B cell (primary cell): Measurements from ENCODE around the gene TENM4. TPM values are rescaled to one million over a fixed set of nuclear protein-coding genes. Genes with fewer than 3 reads are reported as not detected.

ENCODE experiments used
- ATAC-seq: fragments of 200-7000 bp; cut with Tn5 transposase; one replicate; pipeline ENCODE4 v1.10.0; 2021; ENCODE audit warnings: low read depth, mild to moderate bottlenecking, moderate number of reproducible peaks, moderate library complexity
- CTCF ChIA-PET: fragments of 350-600 bp; sonication (Branson Sonifier 250); formaldehyde crosslinking; loops from one replicate; lab custom pipeline; 2021; ENCODE audit warnings: antibody characterized with exemption, inconsistent platforms; lab: Charles Lee
- POLR2A ChIA-PET: fragments of 350-600 bp; sonication (Branson Sonifier 250); formaldehyde crosslinking; loops from one replicate; lab custom pipeline; 2021; ENCODE audit warnings: antibody characterized with exemption; lab: Charles Lee
- DNase-seq: peaks from one replicate; pipeline ENCODE4 v3.0.0; 2013
- H2AFZ ChIP-seq: 2 replicates; pipeline ENCODE4 v1.6.1; 2012; ENCODE audit warnings: mild to moderate bottlenecking, low read depth, low read length; ENCODE audit not compliant: insufficient read depth, poor library complexity, severe bottlenecking
- H3K27ac ChIP-seq, 2 donors: 1 replicate in 1 of 2; 2 replicates in 1 of 2; pipeline ENCODE4 v1.5.1; 2012 to 2013; ENCODE audit warnings: low read length in 2 of 2, mild to moderate bottlenecking in 2 of 2, moderate library complexity in 1 of 2
- H3K27me3 ChIP-seq, 4 experiments: fragments of 200-600 bp in 1 of 4; sonication (generic) in 1 of 4; replicated peaks in 1 of 4; 1 replicate in 2 of 4; 2 replicates in 2 of 4; pipeline versions ENCODE4 v1.6.1 to v1.7.0; 2013 to 2016; ENCODE audit warnings: low read length in 3 of 4, mild to moderate bottlenecking in 2 of 4, mixed read lengths in 1 of 4, moderate library complexity in 1 of 4; ENCODE audit not compliant: insufficient read depth in 4 of 4, control insufficient read depth in 3 of 4; ENCODE audit errors: control extremely low read depth in 1 of 4
- H3K36me3 ChIP-seq, 2 experiments: replicated peaks in 1 of 2; 1 replicate in 1 of 2; 2 replicates in 1 of 2; pipeline versions ENCODE4 v1.6.1 to v1.7.1; 2013; ENCODE audit warnings: low read length in 1 of 2; ENCODE audit not compliant: insufficient read depth in 2 of 2, control insufficient read depth in 1 of 2; ENCODE audit errors: control extremely low read depth in 1 of 2, extremely low read depth in 1 of 2
- H3K4me1 ChIP-seq, 2 donors: fragments of 200-600 bp in 1 of 2; sonication (generic) in 1 of 2; 1 replicate in 1 of 2; 2 replicates in 1 of 2; pipeline versions ENCODE4 v1.5.1 to v1.6.1; 2013 to 2017; ENCODE audit warnings: low read length in 2 of 2; ENCODE audit not compliant: control insufficient read depth in 2 of 2, insufficient read depth in 2 of 2
- H3K4me2 ChIP-seq: replicated peaks from 2 replicates; pipeline ENCODE3; 2012; ENCODE audit warnings: mild to moderate bottlenecking, low read depth, low read length; ENCODE audit not compliant: poor library complexity, severe bottlenecking
- H3K4me3 ChIP-seq, 5 experiments: fragments of 200-600 bp in 1 of 5; sonication (generic) in 1 of 5; 1 replicate in 3 of 5; 2 replicates in 2 of 5; pipeline versions ENCODE4 v1.5.1 to v1.7.0; 2011 to 2016; ENCODE audit warnings: low read length in 4 of 5, mild to moderate bottlenecking in 4 of 5, low read depth in 2 of 5, control low read depth in 1 of 5, moderate library complexity in 1 of 5; ENCODE audit not compliant: insufficient read depth in 1 of 5; ENCODE audit errors: control extremely low read depth in 1 of 5, extremely low read depth in 1 of 5
- H3K79me2 ChIP-seq: fragments of 200-600 bp; sonication (generic); one replicate; pipeline ENCODE4 v1.6.0; 2016; ENCODE audit warnings: low read length; ENCODE audit not compliant: control insufficient read depth, insufficient read depth
- H3K9ac ChIP-seq: fragments of 200-600 bp; sonication (generic); 2 replicates; pipeline ENCODE4 v1.6.1; 2017; ENCODE audit warnings: mild to moderate bottlenecking, low read length, moderate library complexity
- H3K9me3 ChIP-seq, 3 donors: one replicate each; pipeline versions ENCODE4 v1.6.1 to v1.7.1; 2013; ENCODE audit warnings: low read length in 2 of 3; ENCODE audit not compliant: control insufficient read depth in 2 of 3, insufficient read depth in 1 of 3; ENCODE audit errors: control extremely low read depth in 1 of 3
- H4K20me1 ChIP-seq: 2 replicates; pipeline ENCODE4 v1.6.0; 2012; ENCODE audit warnings: mild to moderate bottlenecking, low read length; ENCODE audit not compliant: insufficient read depth, control insufficient read depth, poor library complexity, severe bottlenecking
- H3K27ac Mint-ChIP-seq: one replicate; pipeline ENCODE4 v1.8.0; 2021; ENCODE audit warnings: mixed read lengths
- H3K27me3 Mint-ChIP-seq: one replicate; pipeline ENCODE4 v1.8.0; 2021; ENCODE audit warnings: mixed read lengths
- H3K4me1 Mint-ChIP-seq: one replicate; pipeline ENCODE4 v1.8.0; 2021; ENCODE audit warnings: mixed read lengths
- H3K4me3 Mint-ChIP-seq: one replicate; pipeline ENCODE4 v1.8.0; 2021; ENCODE audit warnings: mixed read lengths
- H3K9me3 Mint-ChIP-seq: one replicate; pipeline ENCODE4 v1.8.0; 2022; ENCODE audit warnings: mixed read lengths; ENCODE audit not compliant: insufficient read depth
- CTCF ChIP-seq: fragments of 200-600 bp; IDR thresholded peaks from one replicate; pipeline ENCODE4 v1.8.0; 2022; ENCODE audit warnings: antibody characterized with exemption, mild to moderate bottlenecking
- EZH2 ChIP-seq: IDR thresholded peaks from 2 replicates; pipeline ENCODE4 v1.6.1; 2012; ENCODE audit warnings: borderline replicate concordance, low read depth, mild to moderate bottlenecking, moderate library complexity, low read length; ENCODE audit not compliant: insufficient read depth, poor library complexity, severe bottlenecking
- WGBS: methylation state at CpG from one replicate; pipeline ENCODE4 v1.1.5; 2013; ENCODE audit warnings: missing lambda C conversion rate; ENCODE audit not compliant: insufficient coverage; 5-methylcytosine and 5-hydroxymethylcytosine counted together
- intact Hi-C: fragments of 100-400 bp; cut with micrococcal nuclease; formaldehyde crosslinking; loops from one replicate; pipeline ENCODE4 v1.10.0; 2022
- polyA plus RNA-seq: library from polyadenylated mRNA; depleted of rRNA; stranded (reverse); fragments of >200 nt; gene quantifications from 2 replicates; pipeline ENCODE4 v1.2.3, GENCODE V29; 2012
- total RNA-seq, 2 donors: library from RNA; stranded (reverse); fragments of 120-200 nt in 1 of 2; gene quantifications; 1 replicate in 1 of 2; 2 replicates in 1 of 2; pipeline versions ENCODE4 v1.2.3 to v1.2.4, GENCODE V29; 2013 to 2022

The TENM4 gene
- total and polyA plus RNA-seq, 2 donors (not counting 1 experiment from before 2014, with no cell fraction given): 0.09 to 5.7 TPM

- Histone ChIP-seq H3K79me2 (no peaks in the 10 kb centered on the region), H3K9me3 (peaks cover 0 to 12% (median 0%) of the 10 kb centered on the region in 3 donors), H3K4me2 (no peak overlapping the region), H3K27me3 (no peaks in the 10 kb centered on the region), H2AFZ (no peak overlapping the region), H4K20me1 (no peaks in the 10 kb centered on the region), H3K27ac (no peak overlapping the region), H3K4me3 (no peak overlapping the region), H3K4me1 (no peaks in the 10 kb centered on the region), H3K36me3 (no peaks in the 10 kb centered on the region), H3K9ac (no peak overlapping the region)
- POLR2A ChIA-PET: no interaction called here
- Mint-ChIP-seq H3K4me3 (no peak overlapping the region), H3K27me3 (no peaks in the 10 kb centered on the region), H3K27ac (no peak overlapping the region), H3K4me1 (no peaks in the 10 kb centered on the region), H3K9me3 (peaks cover 18% of the 10 kb centered on the region)
- no peak for TF ChIP-seq EZH2
- no peak for TF ChIP-seq CTCF
- CTCF ChIA-PET: no interaction called here
- no peak for ATAC-seq
- WGBS: no CpG with 5 or more reads among the region's 3 CpGs
- no peak for DNase-seq
- intact Hi-C loops: no loop called here
These were observed 312.5 kb downstream of the TENM4 start for GRCh38 chr11:79128291-79128690.

- H3K79me2 ChIP-seq: no peaks in the 10 kb centered on the region
- DNase-seq: no peak
- no peak for TF ChIP-seq CTCF
- no peaks in the 10 kb centered on the region for H3K4me1 ChIP-seq
- POLR2A ChIA-PET: no interaction called here
- no peaks in the 10 kb centered on the region for H3K36me3 ChIP-seq
- 67% methylated on average over 2 of the region's 3 CpGs for WGBS
- H3K27me3 ChIP-seq: no peaks in the 10 kb centered on the region
- H3K4me3 ChIP-seq: no peak overlapping the region
- no peak for ATAC-seq
- no peak overlapping the region for H3K4me2 ChIP-seq
- Mint-ChIP-seq H3K27me3 (no peaks in the 10 kb centered on the region), H3K4me3 (no peak overlapping the region), H3K9me3 (peaks cover 11% of the 10 kb centered on the region), H3K27ac (no peak overlapping the region), H3K4me1 (no peaks in the 10 kb centered on the region)
- H2AFZ ChIP-seq: no peak overlapping the region
- H4K20me1 ChIP-seq: no peaks in the 10 kb centered on the region
- H3K27ac ChIP-seq: no peak overlapping the region
- CTCF ChIA-PET: no interaction called here
- no peak overlapping the region for H3K9ac ChIP-seq
- peaks cover 0 to 4% (median 0%) of the 10 kb centered on the region in 3 donors for H3K9me3 ChIP-seq
- intact Hi-C loops: no loop called here
These were observed 318.1 kb downstream of the TENM4 start for GRCh38 chr11:79122759-79123158.
